CD14-positive monocyte (primary cell): Measurements from ENCODE around the gene NFATC2. TPM values are rescaled to one million over a fixed set of nuclear protein-coding genes. Genes with fewer than 3 reads are reported as not detected.

Source experiments
- DNase-seq, 3 donors: peaks; one replicate each; pipeline ENCODE4 v3.0.0-alpha.2; 2011 to 2022
- H2AFZ ChIP-seq: 2 replicates; pipeline ENCODE4 v1.6.0; 2012; ENCODE audit warnings: mild to moderate bottlenecking, low read depth, low read length, inconsistent platforms; ENCODE audit not compliant: insufficient read depth, poor library complexity, severe bottlenecking
- H3K27ac ChIP-seq, 2 donors: 1 replicate in 1 of 2; 2 replicates in 1 of 2; pipeline ENCODE4 v1.5.1; 2012 to 2013; ENCODE audit warnings: low read length in 2 of 2, control low read depth in 1 of 2, inconsistent platforms in 1 of 2, low read depth in 1 of 2, mild to moderate bottlenecking in 1 of 2
- H3K27me3 ChIP-seq, 2 donors: one replicate each; pipeline versions ENCODE4 v1.6.0 to v1.6.1; 2011 to 2013; ENCODE audit warnings: low read length in 2 of 2; ENCODE audit not compliant: control insufficient read depth in 2 of 2, insufficient read depth in 2 of 2
- H3K36me3 ChIP-seq, 2 donors: replicated peaks in 1 of 2; 1 replicate in 1 of 2; 2 replicates in 1 of 2; pipeline versions ENCODE4 v1.5.1 to v1.6.1; 2012 to 2013; ENCODE audit warnings: low read length in 2 of 2, control low read depth in 1 of 2, inconsistent platforms in 1 of 2, mild to moderate bottlenecking in 1 of 2; ENCODE audit not compliant: insufficient read depth in 2 of 2, control insufficient read depth in 1 of 2
- H3K4me1 ChIP-seq, 2 donors: 1 replicate in 1 of 2; 2 replicates in 1 of 2; pipeline versions ENCODE4 v1.5.1 to v1.6.1; 2012 to 2013; ENCODE audit warnings: low read length in 2 of 2, control low read depth in 1 of 2, inconsistent platforms in 1 of 2, mild to moderate bottlenecking in 1 of 2, moderate library complexity in 1 of 2; ENCODE audit not compliant: insufficient read depth in 2 of 2, control insufficient read depth in 1 of 2
- H3K4me2 ChIP-seq: replicated peaks from 2 replicates; pipeline ENCODE3; 2012; ENCODE audit warnings: low read length, moderate library complexity, mild to moderate bottlenecking; ENCODE audit not compliant: poor library complexity, severe bottlenecking; ENCODE audit errors: extremely low read depth
- H3K4me3 ChIP-seq, 3 experiments: fragments of 200-600 bp in 1 of 3; sonication (generic) in 1 of 3; replicated peaks in 1 of 3; 1 replicate in 2 of 3; 2 replicates in 1 of 3; pipeline ENCODE4 v1.5.1; 2011 to 2013; ENCODE audit warnings: low read length in 3 of 3, mild to moderate bottlenecking in 3 of 3, control low read depth in 2 of 3, low read depth in 2 of 3, inconsistent platforms in 1 of 3, moderate library complexity in 1 of 3
- H3K79me2 ChIP-seq: 2 replicates; pipeline ENCODE4 v1.6.0; 2012; ENCODE audit warnings: mild to moderate bottlenecking, control low read depth, inconsistent platforms, low read length, moderate library complexity; ENCODE audit not compliant: insufficient read depth
- H3K9ac ChIP-seq: 2 replicates; pipeline ENCODE4 v1.6.0; 2017; ENCODE audit warnings: low read length, mild to moderate bottlenecking; ENCODE audit not compliant: insufficient read depth, poor library complexity, severe bottlenecking
- H3K9me3 ChIP-seq, 2 donors: replicated peaks in 1 of 2; 1 replicate in 1 of 2; 2 replicates in 1 of 2; pipeline versions ENCODE4 v1.5.1 to v1.6.1; 2012 to 2013; ENCODE audit warnings: low read length in 2 of 2, control low read depth in 1 of 2; ENCODE audit not compliant: control insufficient read depth in 1 of 2, insufficient read depth in 1 of 2
- H4K20me1 ChIP-seq: 2 replicates; pipeline ENCODE4 v1.6.0; 2012; ENCODE audit warnings: mild to moderate bottlenecking, low read length, control low read depth, moderate library complexity; ENCODE audit not compliant: insufficient read depth
- H3K27ac Mint-ChIP-seq, 7 donors: one replicate each; pipeline ENCODE4 v1.8.0; 2020; ENCODE audit warnings: mild to moderate bottlenecking in 7 of 7, mixed read lengths in 7 of 7, moderate library complexity in 6 of 7, inconsistent platforms in 2 of 7
- H3K27me3 Mint-ChIP-seq, 3 donors: one replicate each; pipeline ENCODE4 v1.8.0; 2021 to 2022; ENCODE audit warnings: low read depth in 3 of 3, mild to moderate bottlenecking in 3 of 3, mixed read lengths in 3 of 3, moderate library complexity in 3 of 3, inconsistent platforms in 1 of 3
- H3K36me3 Mint-ChIP-seq, 2 donors: one replicate each; pipeline ENCODE4 v1.8.0; 2020; ENCODE audit warnings: mixed read lengths in 2 of 2, inconsistent platforms in 1 of 2, mild to moderate bottlenecking in 1 of 2
- H3K4me1 Mint-ChIP-seq: one replicate; pipeline ENCODE4 v1.8.0; 2020; ENCODE audit warnings: mild to moderate bottlenecking, mixed read lengths
- H3K4me3 Mint-ChIP-seq, 2 donors: one replicate each; pipeline ENCODE4 v1.8.0; 2020; ENCODE audit warnings: mild to moderate bottlenecking in 2 of 2, mixed read lengths in 2 of 2, moderate library complexity in 1 of 2
- H3K9me3 Mint-ChIP-seq, 7 donors: one replicate each; pipeline ENCODE4 v1.8.0; 2020 to 2022; ENCODE audit warnings: mixed read lengths in 7 of 7, mild to moderate bottlenecking in 6 of 7, moderate library complexity in 6 of 7, inconsistent platforms in 2 of 7
- CTCF ChIP-seq: fragments of 200-600 bp; IDR thresholded peaks from one replicate; pipeline ENCODE4 v1.8.0; 2022; ENCODE audit warnings: antibody characterized with exemption, mild to moderate bottlenecking
- WGBS: methylation state at CpG from one replicate; pipeline ENCODE4 v1.1.5; 2013; ENCODE audit warnings: missing lambda C conversion rate; ENCODE audit not compliant: insufficient coverage; 5-methylcytosine and 5-hydroxymethylcytosine counted together
- intact Hi-C, 2 donors: fragments of 100-400 bp; cut with micrococcal nuclease; formaldehyde crosslinking; loops; one replicate each; pipeline versions ENCODE4 v1.15.0 to v1.15.1; 2023
- polyA plus RNA-seq, 3 donors: library from polyadenylated mRNA; depleted of rRNA in 1 of 3; unstranded in 2 of 3; stranded (reverse) in 1 of 3; fragments of 300-500 nt in 2 of 3; fragments of >200 nt in 1 of 3; fragmentation: Illumina TruSeq in 2 of 3; gene quantifications; 1 replicate in 2 of 3; 2 replicates in 1 of 3; pipeline ENCODE4 v1.2.3, GENCODE V29; 2012 to 2021

The NFATC2 gene
- polyA plus RNA-seq, 3 donors, result 0.03 to 0.18 (median 0.11) TPM

- no peak overlapping the region for H3K4me3 ChIP-seq
- no peak overlapping the region for H3K27ac ChIP-seq
- no peaks in the 10 kb centered on the region for H3K27me3 ChIP-seq
- intact Hi-C loops, result no loop called here
- Mint-ChIP-seq H3K4me3 (no peak overlapping the region), H3K27ac (no peak overlapping the region), H3K9me3 (no peaks in the 10 kb centered on the region), H3K27me3 (peaks cover 0 to 1% (median 0%) of the 10 kb centered on the region in 3 donors), H3K36me3 (no peaks in the 10 kb centered on the region), H3K4me1 (peaks cover 12% of the 10 kb centered on the region)
- H3K9me3 ChIP-seq, result no peaks in the 10 kb centered on the region
- no peaks in the 10 kb centered on the region for H3K36me3 ChIP-seq
- no peak for TF ChIP-seq CTCF
- no peaks in the 10 kb centered on the region for H3K79me2 ChIP-seq
- H3K4me2 ChIP-seq, result no peak overlapping the region
- H2AFZ ChIP-seq, result no peak overlapping the region
- peaks cover 0 to 7% of the 10 kb centered on the region in 2 donors for H3K4me1 ChIP-seq
- no peaks in the 10 kb centered on the region for H4K20me1 ChIP-seq
- DNase-seq, result no peak
- no peak overlapping the region for H3K9ac ChIP-seq
- 92% methylated on average over 6 of the region's 10 CpGs for WGBS
Measured at GRCh38 chr20:51398083-51398482, 144.4 kb downstream of the NFATC2 start.

- Histone ChIP-seq H3K4me2 (no peak overlapping the region), H3K27me3 (no peaks in the 10 kb centered on the region), H3K27ac (no peak overlapping the region), H3K4me3 (no peak overlapping the region), H3K9me3 (no peaks in the 10 kb centered on the region), H3K9ac (no peak overlapping the region), H3K36me3 (no peaks in the 10 kb centered on the region), H3K79me2 (no peaks in the 10 kb centered on the region), H3K4me1 (peaks cover 0 to 7% of the 10 kb centered on the region in 2 donors), H2AFZ (no peak overlapping the region), H4K20me1 (no peaks in the 10 kb centered on the region)
- no peak for DNase-seq
- intact Hi-C loops, result no loop called here
- H3K27me3 Mint-ChIP-seq, result no peaks in the 10 kb centered on the region
- WGBS, result 94% methylated on average over 4 of the region's 6 CpGs
- peaks cover 10% of the 10 kb centered on the region for H3K4me1 Mint-ChIP-seq
- no peak overlapping the region for H3K4me3 Mint-ChIP-seq
- no peak for TF ChIP-seq CTCF
- no peaks in the 10 kb centered on the region for H3K9me3 Mint-ChIP-seq
- H3K36me3 Mint-ChIP-seq, result no peaks in the 10 kb centered on the region
- peak overlapping the region in 1 of 7 donors; percentile 13 for H3K27ac Mint-ChIP-seq
Measured at GRCh38 chr20:51397137-51397536, 145.4 kb downstream of the NFATC2 start.
